Liver (tissue), 10 donors: ENCODE data around the gene TAF11L12. TPM values are rescaled to one million over a fixed set of nuclear protein-coding genes. Genes with fewer than 3 reads are reported as not detected.

ENCODE experiments used
- DNase-seq: peaks from one replicate; pipeline ENCODE4 v3.0.0-alpha.2; 2017; ENCODE audit warnings: low spot score
- H3K27ac ChIP-seq, 2 donors: one replicate each; pipeline ENCODE4 v1.7.0; 2013; ENCODE audit warnings: inconsistent platforms in 2 of 2, low read length in 2 of 2, control low read depth in 1 of 2, low read depth in 1 of 2, mild to moderate bottlenecking in 1 of 2
- H3K27me3 ChIP-seq, 4 donors: one replicate each; pipeline versions ENCODE4 v1.6.1 to v1.7.0; 2013; ENCODE audit warnings: low read length in 3 of 4, inconsistent platforms in 1 of 4, mild to moderate bottlenecking in 1 of 4, moderate library complexity in 1 of 4; ENCODE audit not compliant: control insufficient read depth in 4 of 4, insufficient read depth in 4 of 4
- H3K36me3 ChIP-seq, 4 donors: one replicate each; pipeline versions ENCODE4 v1.6.1 to v1.7.0; 2013; ENCODE audit warnings: low read length in 3 of 4, mild to moderate bottlenecking in 3 of 4, low read depth in 1 of 4, moderate library complexity in 1 of 4; ENCODE audit not compliant: control insufficient read depth in 4 of 4, insufficient read depth in 3 of 4
- H3K4me1 ChIP-seq, 4 donors: one replicate each; pipeline versions ENCODE4 v1.6.1 to v1.7.0; 2013; ENCODE audit warnings: low read length in 3 of 4, mild to moderate bottlenecking in 3 of 4, moderate library complexity in 1 of 4; ENCODE audit not compliant: control insufficient read depth in 4 of 4, insufficient read depth in 4 of 4
- H3K4me3 ChIP-seq, 3 donors: one replicate each; pipeline versions ENCODE4 v1.6.1 to v1.7.0; 2013; ENCODE audit warnings: low read length in 3 of 3, control low read depth in 1 of 3, low read depth in 1 of 3, mild to moderate bottlenecking in 1 of 3
- H3K9ac ChIP-seq, 2 donors: one replicate each; pipeline ENCODE4 v1.7.0; 2013; ENCODE audit warnings: low read length in 2 of 2, mild to moderate bottlenecking in 2 of 2, moderate library complexity in 2 of 2, control low read depth in 1 of 2, low read depth in 1 of 2
- H3K9me3 ChIP-seq, 4 donors: one replicate each; pipeline versions ENCODE4 v1.6.1 to v1.7.0; 2013; ENCODE audit warnings: low read length in 3 of 4; ENCODE audit not compliant: control insufficient read depth in 4 of 4
- ATF3 ChIP-seq: IDR thresholded peaks from 2 replicates; pipeline ENCODE4 v1.6.1; 2016; ENCODE audit warnings: antibody characterized with exemption
- CTCF ChIP-seq: fragments of 150-350 bp; IDR thresholded peaks from 2 replicates; pipeline ENCODE4 v1.5.1; 2017; ENCODE audit warnings: improper control_type of control experiment, low read depth, low read length; ENCODE audit not compliant: missing input control
- EGR1 ChIP-seq, 2 donors: IDR thresholded peaks; 2 replicates each; pipeline ENCODE4 v1.6.1; 2016 to 2018; ENCODE audit warnings: antibody characterized with exemption in 2 of 2, low read depth in 2 of 2
- FOXA1 ChIP-seq: IDR thresholded peaks from 2 replicates; pipeline ENCODE4 v1.6.1; 2016; ENCODE audit warnings: antibody characterized with exemption
- FOXA2 ChIP-seq: IDR thresholded peaks from 2 replicates; pipeline ENCODE4 v1.6.1; 2016; ENCODE audit warnings: antibody characterized with exemption
- GABPA ChIP-seq, 2 donors: IDR thresholded peaks in 1 of 2; conservative IDR thresholded peaks in 1 of 2; 2 replicates each; pipeline ENCODE4 v1.6.1; 2016; ENCODE audit warnings: antibody characterized with exemption in 2 of 2, mild to moderate bottlenecking in 1 of 2, moderate library complexity in 1 of 2
- HNF4A ChIP-seq, 2 donors: conservative IDR thresholded peaks; 2 replicates each; pipeline ENCODE4 v1.6.1; 2016; ENCODE audit warnings: antibody characterized with exemption in 2 of 2, mild to moderate bottlenecking in 2 of 2
- HNF4G ChIP-seq: IDR thresholded peaks from 2 replicates; pipeline ENCODE4 v1.6.1; 2016; ENCODE audit warnings: antibody characterized with exemption
- JUND ChIP-seq, 2 donors: IDR thresholded peaks; 2 replicates each; pipeline ENCODE4 v1.6.1; 2016; ENCODE audit warnings: antibody characterized with exemption in 2 of 2
- MAX ChIP-seq: IDR thresholded peaks from 2 replicates; pipeline ENCODE4 v1.6.1; 2016; ENCODE audit warnings: antibody characterized with exemption
- NR2F2 ChIP-seq: IDR thresholded peaks from 2 replicates; pipeline ENCODE4 v1.6.1; 2016; ENCODE audit warnings: antibody characterized with exemption
- RAD21 ChIP-seq, 2 donors: IDR thresholded peaks; 2 replicates each; pipeline ENCODE4 v1.6.1; 2016; ENCODE audit warnings: antibody characterized with exemption in 2 of 2, mild to moderate bottlenecking in 2 of 2
- REST ChIP-seq: IDR thresholded peaks from 2 replicates; pipeline ENCODE4 v1.6.1; 2016; ENCODE audit warnings: antibody characterized with exemption, mild to moderate bottlenecking
- RXRA ChIP-seq, 2 donors: IDR thresholded peaks; 2 replicates each; pipeline ENCODE4 v1.6.1; 2017 to 2018; ENCODE audit warnings: antibody characterized with exemption in 2 of 2, mild to moderate bottlenecking in 1 of 2
- SP1 ChIP-seq: IDR thresholded peaks from 2 replicates; pipeline ENCODE4 v1.6.1; 2018; ENCODE audit warnings: antibody characterized with exemption, mild to moderate bottlenecking
- TAF1 ChIP-seq: conservative IDR thresholded peaks from 2 replicates; pipeline ENCODE4 v1.6.1; 2016; ENCODE audit warnings: antibody characterized with exemption, mild to moderate bottlenecking
- YY1 ChIP-seq: IDR thresholded peaks from 2 replicates; pipeline ENCODE4 v1.6.1; 2016; ENCODE audit warnings: antibody characterized with exemption, mild to moderate bottlenecking
- ZBTB33 ChIP-seq: IDR thresholded peaks from 2 replicates; pipeline ENCODE4 v1.6.1; 2016; ENCODE audit warnings: antibody characterized with exemption
- WGBS: extraction: QIAGEN DNeasy Blood & Tissue Kit; methylation state at CpG from one replicate; pipeline ENCODE4 v1.1.7; 2013; 5-methylcytosine and 5-hydroxymethylcytosine counted together
- polyA plus RNA-seq, 2 donors: library from polyadenylated mRNA; stranded (reverse) in 1 of 2; unstranded in 1 of 2; fragments of 200-250 nt in 1 of 2; fragments of >200 nt in 1 of 2; fragmentation: Nextera tagmentation in 1 of 2; extraction: Ambion mirVana in 1 of 2; gene quantifications; one replicate each; pipeline versions ENCODE4 v1.2.1 to v1.2.3, GENCODE V29; 2013 to 2015
- small RNA-seq: library from RNA; depleted of rRNA; stranded (forward); fragments of <200 nt; gene quantifications from one replicate; pipeline ENCODE3, GENCODE V24; 2014
- total RNA-seq, 2 donors: library from RNA; depleted of rRNA; stranded (reverse); fragments of >200 nt; gene quantifications; one replicate each; pipeline ENCODE4 v1.2.3, GENCODE V29; 2014
- donor health status: healthy.
- donor health status: healthy.
- donor health status: healthy.
- donor health status: healthy.
- donor health status: healthy.

TAF11L12 gene
- total and polyA plus RNA-seq, 4 donors = not detected

- Histone ChIP-seq H3K4me3 (no peak overlapping the region), H3K27me3 (no peaks in the 10 kb centered on the region), H3K4me1 (no peaks in the 10 kb centered on the region), H3K27ac (no peak overlapping the region), H3K9me3 (peaks cover 0 to 2% (median 0%) of the 10 kb centered on the region in 4 donors), H3K36me3 (no peaks in the 10 kb centered on the region), H3K9ac (no peak overlapping the region)
- WGBS = 66% methylated on average over 6 of the region's 6 CpGs
- DNase-seq = no peak
- TF ChIP-seq REST (no peak), GABPA (IDR thresholded peaks at IDR 0.05 in 1 of 2, conservative IDR thresholded peaks at IDR 0.05 in 1 of 2) (no peak), MAX (no peak), SP1 (no peak), ZBTB33 (no peak), HNF4G (no peak), FOXA1 (no peak), YY1 (no peak), RXRA (IDR thresholded peaks at IDR 0.05) (no peak), RAD21 (IDR thresholded peaks at IDR 0.05) (no peak), NR2F2 (no peak), HNF4A (conservative IDR thresholded peaks at IDR 0.05) (no peak), JUND (IDR thresholded peaks at IDR 0.05) (no peak), ATF3 (no peak), FOXA2 (no peak), CTCF (no peak), TAF1 (no peak), EGR1 (IDR thresholded peaks at IDR 0.05; ENCODE audit: low read depth in 2 of 2) (no peak)
Measured at GRCh38 chr5:17655921-17656320, 45.7 kb downstream of the TAF11L12 start.

Small RNAs within 50 kb of the gene (small RNA-seq; reads per million reads assigned to genes)
- gene AC233724.1 (not detected), gene AC233724.2 (not detected), gene AC233724.3 (not detected), gene AC233724.4 (not detected), gene AC233724.6 (not detected), gene AC233724.7 (not detected)

Other genes starting within 250 kb of the TAF11L12 start
- not detected for gene TAF11L2, start 112.2 kb upstream of the TAF11L12 start, total RNA-seq
- not detected for gene TAF11L2, start 112.2 kb upstream of the TAF11L12 start, polyA plus RNA-seq
- gene TAF11L3, start 92.0 kb upstream of the TAF11L12 start, total RNA-seq = not detected
- not detected for gene TAF11L3, start 92.0 kb upstream of the TAF11L12 start, polyA plus RNA-seq
- not detected for gene TAF11L4, start 88.6 kb upstream of the TAF11L12 start, total RNA-seq
- not detected for gene TAF11L4, start 88.6 kb upstream of the TAF11L12 start, polyA plus RNA-seq
- not detected for gene TAF11L5, start 85.2 kb upstream of the TAF11L12 start, total RNA-seq
- not detected for gene TAF11L5, start 85.2 kb upstream of the TAF11L12 start, polyA plus RNA-seq
- not detected for gene TAF11L6, start 81.7 kb upstream of the TAF11L12 start, total RNA-seq
- gene TAF11L6, start 81.7 kb upstream of the TAF11L12 start, polyA plus RNA-seq = not detected
- not detected for gene TAF11L7, start 24.6 kb upstream of the TAF11L12 start, total RNA-seq
- not detected for gene TAF11L7, start 24.6 kb upstream of the TAF11L12 start, polyA plus RNA-seq
- not detected for gene TAF11L8, start 19.4 kb upstream of the TAF11L12 start, total RNA-seq
- not detected for gene TAF11L8, start 19.4 kb upstream of the TAF11L12 start, polyA plus RNA-seq
- gene TAF11L9, start 16.0 kb upstream of the TAF11L12 start, total RNA-seq = not detected
- gene TAF11L9, start 16.0 kb upstream of the TAF11L12 start, polyA plus RNA-seq = not detected
- gene TAF11L10, start 12.6 kb upstream of the TAF11L12 start, total RNA-seq = not detected
- gene TAF11L10, start 12.6 kb upstream of the TAF11L12 start, polyA plus RNA-seq = not detected
- gene TAF11L11, start 6.2 kb upstream of the TAF11L12 start, total RNA-seq = not detected
- gene TAF11L11, start 6.2 kb upstream of the TAF11L12 start, polyA plus RNA-seq = not detected
- gene TAF11L13, start 21.7 kb downstream of the TAF11L12 start, total RNA-seq = not detected
- gene TAF11L13, start 21.7 kb downstream of the TAF11L12 start, polyA plus RNA-seq = not detected
- gene TAF11L14, start 24.1 kb downstream of the TAF11L12 start, total RNA-seq = not detected
- not detected for gene TAF11L14, start 24.1 kb downstream of the TAF11L12 start, polyA plus RNA-seq